DOHH2 (cell line): ENCODE results near the gene BRIP1.

Experiments
- H3F3A ChIP-seq: fragments of 200-600 bp; sonication (generic), shearing (Covaris generic); 2 replicates; pipeline ENCODE4 v1.6.0; 2016; ENCODE audit warnings: antibody characterized with exemption, mild to moderate bottlenecking; ENCODE audit not compliant: control insufficient read depth, insufficient read depth
- H3K27ac ChIP-seq: fragments of 200-600 bp; sonication (generic); 2 replicates; pipeline ENCODE4 v1.5.1; 2014; ENCODE audit warnings: low read depth, mild to moderate bottlenecking, low read length, moderate library complexity
- H3K27me3 ChIP-seq: fragments of 200-600 bp; sonication (generic); 2 replicates; pipeline ENCODE4 v1.6.1; 2014; ENCODE audit warnings: mild to moderate bottlenecking, low read length, mixed read lengths; ENCODE audit not compliant: control insufficient read depth
- H3K36me3 ChIP-seq: fragments of 200-600 bp; sonication (generic); 2 replicates; pipeline ENCODE4 v1.6.1; 2014; ENCODE audit warnings: mild to moderate bottlenecking, low read length, moderate library complexity, mixed read lengths; ENCODE audit not compliant: control insufficient read depth
- H3K4me1 ChIP-seq: fragments of 200-600 bp; sonication (generic); 2 replicates; pipeline ENCODE4 v1.6.1; 2014; ENCODE audit warnings: mild to moderate bottlenecking, low read length, mixed read lengths; ENCODE audit not compliant: control insufficient read depth
- H3K4me2 ChIP-seq: fragments of 200-600 bp; sonication (generic); 2 replicates; pipeline ENCODE4 v1.6.0; 2014; ENCODE audit warnings: mild to moderate bottlenecking, low read length, moderate library complexity
- H3K4me3 ChIP-seq: fragments of 200-600 bp; sonication (generic); 2 replicates; pipeline ENCODE4 v1.5.1; 2014; ENCODE audit warnings: mild to moderate bottlenecking, low read length, mixed read lengths
- H3K79me2 ChIP-seq: fragments of 200-600 bp; sonication (generic); 2 replicates; pipeline ENCODE4 v1.6.1; 2014; ENCODE audit warnings: mild to moderate bottlenecking, low read length, mixed read lengths; ENCODE audit not compliant: control insufficient read depth
- H3K9me2 ChIP-seq: fragments of 200-600 bp; sonication (generic); replicated peaks from 2 replicates; pipeline ENCODE4 v1.6.1; 2014; ENCODE audit warnings: mild to moderate bottlenecking, low read length, mixed read lengths; ENCODE audit not compliant: control insufficient read depth
- H3K9me3 ChIP-seq: fragments of 200-600 bp; sonication (generic); 2 replicates; pipeline ENCODE4 v1.6.1; 2014; ENCODE audit warnings: antibody characterized with exemption, low read length, mixed read lengths; ENCODE audit not compliant: control insufficient read depth, insufficient read depth
- H4K20me1 ChIP-seq: fragments of 200-600 bp; sonication (generic); 2 replicates; pipeline ENCODE4 v1.6.0; 2014; ENCODE audit warnings: low read depth, mild to moderate bottlenecking, antibody characterized with exemption, low read length, moderate library complexity; ENCODE audit not compliant: control insufficient read depth, insufficient read depth
- CTCF ChIP-seq: fragments of 200-600 bp; sonication (generic); IDR thresholded peaks from one replicate; pipeline ENCODE4 v1.5.1; 2014; ENCODE audit warnings: antibody characterized with exemption, mild to moderate bottlenecking, low read depth, low read length; ENCODE audit not compliant: poor library complexity, severe bottlenecking
- EZH2phosphoT487 ChIP-seq: fragments of 200-600 bp; sonication (generic); IDR thresholded peaks from 2 replicates; pipeline ENCODE4 v1.6.1; 2017; ENCODE audit warnings: borderline replicate concordance, mild to moderate bottlenecking, antibody characterized with exemption, low read length, moderate library complexity, mixed read lengths

Gene BRIP1

GRCh38 chr17:61737820-61738219, 125.5 kb downstream of the BRIP1 start:
- Histone ChIP-seq H3K4me3 (no peak overlapping the region), H3F3A (no peaks in the 10 kb centered on the region), H3K36me3 (peaks cover 77% of the 10 kb centered on the region), H3K27me3 (no peaks in the 10 kb centered on the region), H3K27ac (no peak overlapping the region), H3K4me1 (no peaks in the 10 kb centered on the region), H3K79me2 (no peaks in the 10 kb centered on the region), H3K9me3 (peaks cover 20% of the 10 kb centered on the region), H4K20me1 (no peaks in the 10 kb centered on the region), H3K9me2 (no peaks in the 10 kb centered on the region), H3K4me2 (no peak overlapping the region)
- TF ChIP-seq CTCF, result no peak
- no peak for TF ChIP-seq EZH2phosphoT487

GRCh38 chr17:61736438-61736837, 126.9 kb downstream of the BRIP1 start:
- Histone ChIP-seq H3K9me3 (peaks cover 16% of the 10 kb centered on the region), H3K4me3 (no peak overlapping the region), H3F3A (no peaks in the 10 kb centered on the region), H3K9me2 (no peaks in the 10 kb centered on the region), H4K20me1 (no peaks in the 10 kb centered on the region), H3K4me1 (no peaks in the 10 kb centered on the region), H3K36me3 (peaks cover 72% of the 10 kb centered on the region), H3K27ac (no peak overlapping the region), H3K27me3 (no peaks in the 10 kb centered on the region), H3K4me2 (no peak overlapping the region), H3K79me2 (no peaks in the 10 kb centered on the region)
- TF ChIP-seq EZH2phosphoT487 (no peak), CTCF (no peak)

GRCh38 chr17:61735807-61736206, 127.5 kb downstream of the BRIP1 start:
- Histone ChIP-seq H3K27ac (no peak overlapping the region), H4K20me1 (no peaks in the 10 kb centered on the region), H3K79me2 (no peaks in the 10 kb centered on the region), H3K36me3 (peaks cover 71% of the 10 kb centered on the region), H3K9me3 (peaks cover 14% of the 10 kb centered on the region), H3K4me3 (no peak overlapping the region), H3F3A (no peaks in the 10 kb centered on the region), H3K27me3 (no peaks in the 10 kb centered on the region), H3K9me2 (no peaks in the 10 kb centered on the region), H3K4me1 (no peaks in the 10 kb centered on the region), H3K4me2 (no peak overlapping the region)
- TF ChIP-seq EZH2phosphoT487 (no peak), CTCF (no peak)

- peaks cover 14% of the 10 kb centered on the region for H3K9me3 ChIP-seq
- peaks cover 62% of the 10 kb centered on the region for H3K36me3 ChIP-seq
- H3K9me2 ChIP-seq, result no peaks in the 10 kb centered on the region
- H3K4me1 ChIP-seq, result no peaks in the 10 kb centered on the region
- H3K79me2 ChIP-seq, result no peaks in the 10 kb centered on the region
- H3K27me3 ChIP-seq, result no peaks in the 10 kb centered on the region
- H3F3A ChIP-seq, result no peaks in the 10 kb centered on the region
- TF ChIP-seq EZH2phosphoT487, result no peak
- TF ChIP-seq CTCF, result no peak
- no peak overlapping the region for H3K27ac ChIP-seq
- H3K4me2 ChIP-seq, result no peak overlapping the region
- no peaks in the 10 kb centered on the region for H4K20me1 ChIP-seq
- no peak overlapping the region for H3K4me3 ChIP-seq
Observed at GRCh38 chr17:61734466-61734865, 128.9 kb downstream of the BRIP1 start.
